GM19239 (cell line): ENCODE data around the gene POLE4.

Experiments
- DNase-seq: peaks from one replicate; pipeline ENCODE4 v3.0.0; 2011; ENCODE audit warnings: low spot score; ENCODE audit not compliant: insufficient read length
- FAIRE-seq: peaks from 2 replicates; lab custom pipeline; 2011; peaks lifted over from hg19 to GRCh38; lab: Jason Lieb, UNC

POLE4 gene, protein sequence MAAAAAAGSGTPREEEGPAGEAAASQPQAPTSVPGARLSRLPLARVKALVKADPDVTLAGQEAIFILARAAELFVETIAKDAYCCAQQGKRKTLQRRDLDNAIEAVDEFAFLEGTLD

DNA sequence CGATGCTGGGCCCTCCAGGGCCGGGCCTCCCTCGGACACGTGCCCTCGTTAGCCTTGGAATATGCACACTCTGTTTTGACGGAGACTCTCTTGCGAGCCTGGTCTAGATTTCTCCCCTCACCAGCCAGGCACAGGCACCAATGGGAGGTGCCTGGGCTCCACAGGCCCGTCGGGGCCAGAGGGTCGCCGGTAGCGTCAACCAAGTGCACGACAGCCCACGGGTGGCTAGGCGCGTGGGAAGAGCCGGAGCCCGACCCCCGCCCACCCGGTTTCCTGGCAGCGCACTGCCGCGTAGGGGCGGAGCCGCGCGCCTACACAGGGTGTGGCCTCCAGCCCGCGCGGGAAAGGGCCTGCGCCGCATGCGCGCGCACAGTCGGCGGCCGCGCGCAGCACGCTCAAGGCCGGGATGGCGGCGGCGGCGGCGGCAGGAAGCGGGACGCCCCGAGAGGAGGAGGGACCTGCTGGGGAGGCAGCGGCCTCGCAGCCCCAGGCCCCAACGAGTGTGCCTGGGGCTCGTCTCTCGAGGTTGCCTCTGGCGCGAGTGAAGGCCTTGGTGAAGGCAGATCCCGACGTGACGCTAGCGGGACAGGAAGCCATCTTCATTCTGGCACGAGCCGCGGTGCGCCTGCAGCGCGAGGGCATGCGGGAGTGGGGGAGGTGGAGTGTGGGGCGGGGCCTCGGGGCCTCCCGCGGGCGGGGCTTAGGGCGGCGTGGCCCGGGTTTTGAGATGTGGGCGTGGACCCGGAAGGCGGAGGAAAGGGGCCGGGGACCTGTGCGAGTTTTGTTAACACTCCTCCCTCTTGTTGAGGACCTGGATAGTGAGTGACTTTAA, at the start of gene POLE4:
Gene POLE4 (plus strand): TSS at position 370 of the 832 bp plus-strand sequence. CDS start 37 bp downstream, at position 407.
- peak; percentile 91 for FAIRE-seq
- DNase-seq: peak; percentile 61

DNA sequence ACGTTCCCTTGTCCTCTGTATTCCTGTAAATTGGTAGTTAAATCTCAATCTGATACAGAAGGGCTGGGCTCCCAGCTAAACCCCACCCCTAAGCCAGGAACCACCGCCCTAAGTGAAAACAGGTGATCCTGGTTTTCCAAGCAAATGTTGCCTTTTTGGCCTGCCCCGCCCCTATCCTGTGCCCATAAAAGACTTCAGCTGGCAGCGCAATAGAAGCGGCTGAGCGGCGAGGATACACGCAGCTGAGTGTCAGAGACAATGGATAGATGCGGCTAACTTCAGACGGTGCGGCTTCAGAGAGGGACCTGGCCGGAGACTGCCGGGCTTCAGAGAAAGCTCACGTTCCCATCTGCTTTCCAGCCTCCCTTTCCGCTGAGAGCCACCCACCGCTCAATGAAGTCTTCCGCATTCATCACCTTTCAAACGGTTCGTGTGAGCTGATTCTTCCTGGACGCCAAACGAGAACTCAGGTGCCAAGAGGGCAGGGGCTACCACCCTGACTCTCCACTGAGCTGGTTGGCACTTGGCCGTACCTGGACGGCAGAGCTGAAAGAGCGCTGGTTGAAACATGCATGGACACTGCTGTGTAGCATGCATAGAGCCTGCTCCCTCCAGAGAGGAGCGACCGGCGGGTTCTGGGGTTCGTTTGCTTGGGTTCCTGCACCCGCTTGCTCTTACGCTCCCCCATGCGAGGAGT, 49.5 kb upstream of the POLE4 start:
- DNase-seq (no peak), FAIRE-seq (no peak)

DNA sequence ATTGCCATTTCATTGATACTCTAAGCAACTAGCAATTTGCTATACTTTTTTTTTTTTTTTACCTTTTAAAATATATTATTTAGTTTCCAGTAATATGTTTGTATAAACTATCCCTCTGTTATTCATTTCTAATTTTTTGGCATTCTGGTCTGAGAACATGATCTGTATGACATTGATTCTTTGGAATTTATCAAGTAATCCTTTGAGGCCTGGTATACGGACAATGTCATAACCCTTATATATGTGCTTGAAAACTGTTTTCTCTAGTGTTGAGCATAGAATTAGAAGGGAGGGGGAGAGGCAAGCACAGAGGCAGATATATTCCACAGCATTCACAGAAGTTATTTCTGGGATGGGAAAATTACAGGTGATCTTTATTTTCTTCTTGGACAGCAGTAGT, 48.2 kb upstream of the POLE4 start:
- FAIRE-seq (no peak), DNase-seq (no peak)

DNA sequence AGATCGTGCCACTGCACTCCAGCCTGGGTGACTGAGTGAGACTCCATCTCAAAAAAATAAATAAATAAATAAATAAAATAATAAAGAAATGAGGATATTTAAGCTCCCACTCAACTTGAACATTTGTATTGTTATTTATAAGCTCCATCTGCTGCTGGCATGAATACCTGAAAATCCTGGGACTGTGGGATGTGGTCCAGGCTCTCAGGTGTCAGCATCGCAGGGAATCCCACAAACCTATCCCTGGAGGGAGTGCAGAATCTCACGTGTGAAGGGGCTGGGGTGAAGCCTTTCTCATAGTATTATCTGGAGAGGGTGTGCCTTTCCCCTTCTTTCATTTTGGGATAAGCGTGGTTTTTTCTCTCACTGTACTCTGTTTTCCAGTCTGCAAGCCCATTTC, 47.4 kb upstream of the POLE4 start:
- DNase-seq (no peak), FAIRE-seq (no peak)

DNA sequence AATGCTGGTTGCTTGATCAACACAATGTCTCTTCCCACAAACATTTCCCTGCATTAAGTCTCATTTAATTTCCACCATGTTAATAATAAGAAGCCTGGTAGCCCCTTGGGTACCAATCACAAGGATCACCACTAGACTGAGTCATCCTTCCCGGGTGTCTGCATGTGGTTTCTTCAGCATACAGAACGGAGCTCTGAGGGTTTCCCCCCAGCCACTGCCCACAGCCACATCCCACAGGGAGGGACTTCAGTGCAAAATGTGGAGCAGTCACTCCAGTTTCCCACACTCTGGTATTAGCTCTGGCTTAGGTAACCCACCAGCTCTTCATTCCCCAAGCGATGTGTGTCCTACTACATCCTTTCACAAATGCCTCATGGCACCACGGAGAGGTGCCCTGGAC, 42.7 kb upstream of the POLE4 start:
- no peak for DNase-seq
- FAIRE-seq: no peak

DNA sequence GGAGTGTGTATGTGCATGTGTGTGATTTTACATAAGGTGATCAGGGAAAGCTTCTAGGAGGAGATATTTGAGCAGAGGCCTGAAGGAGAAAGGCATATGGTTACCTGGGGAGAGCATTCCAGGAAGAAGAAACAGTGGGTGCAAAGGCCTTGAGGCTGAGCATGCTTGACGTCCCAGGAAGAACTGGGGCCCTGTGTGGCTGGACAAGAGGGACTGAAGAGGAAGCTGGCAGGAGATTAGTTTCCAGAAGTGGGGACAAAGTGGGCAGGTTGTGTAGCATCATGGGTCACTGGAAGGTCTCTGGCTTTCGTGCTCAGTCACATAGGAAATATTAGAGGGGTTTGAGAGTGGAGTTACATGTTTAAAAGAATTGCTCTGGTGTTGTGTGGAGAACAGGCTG, 42.0 kb upstream of the POLE4 start:
- FAIRE-seq (no peak), DNase-seq (no peak)

DNA sequence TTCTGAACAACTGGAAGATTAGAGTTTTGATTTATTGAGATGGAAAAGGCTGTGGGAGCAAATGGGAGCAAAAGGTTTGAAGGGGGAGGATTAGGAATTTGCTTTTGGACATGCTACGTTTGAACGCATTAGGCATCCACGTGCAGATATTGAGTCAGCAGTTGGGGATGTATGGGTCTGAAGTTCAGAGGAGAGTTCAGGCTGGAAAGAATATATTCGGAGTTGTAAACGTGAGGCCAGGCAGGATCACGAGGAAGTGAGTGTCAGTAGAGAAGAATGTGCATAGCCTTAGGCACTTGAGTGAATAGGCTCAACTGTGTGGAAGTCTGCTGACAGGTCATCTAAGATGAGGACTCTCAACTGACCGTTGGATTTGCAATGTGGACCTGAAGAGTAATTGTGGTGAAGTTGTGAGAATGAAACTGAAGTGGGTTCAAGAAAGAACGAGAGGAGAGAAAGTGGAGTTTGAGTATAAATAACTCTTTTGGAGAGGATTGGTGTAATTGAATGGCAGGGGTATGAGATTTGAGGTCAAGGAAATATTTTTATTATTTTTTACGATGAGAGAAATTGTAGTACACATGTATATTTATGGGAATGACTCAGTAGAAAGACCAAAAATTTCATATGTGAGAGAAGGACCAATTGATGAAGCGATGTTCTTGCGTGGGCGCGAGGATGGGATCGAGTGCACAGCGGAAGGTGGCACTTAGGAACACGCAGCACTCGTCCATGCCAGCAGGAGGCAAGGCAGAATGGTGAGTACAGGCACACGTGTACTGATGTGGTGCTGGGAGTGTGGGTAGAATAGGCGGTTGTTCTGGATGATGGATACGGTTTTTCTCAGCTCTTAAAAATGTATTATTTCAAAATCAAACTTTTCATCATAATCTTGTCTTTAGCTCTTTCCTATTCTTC, 40.5 kb upstream of the POLE4 start:
- DNase-seq (no peak), FAIRE-seq (no peak)

DNA sequence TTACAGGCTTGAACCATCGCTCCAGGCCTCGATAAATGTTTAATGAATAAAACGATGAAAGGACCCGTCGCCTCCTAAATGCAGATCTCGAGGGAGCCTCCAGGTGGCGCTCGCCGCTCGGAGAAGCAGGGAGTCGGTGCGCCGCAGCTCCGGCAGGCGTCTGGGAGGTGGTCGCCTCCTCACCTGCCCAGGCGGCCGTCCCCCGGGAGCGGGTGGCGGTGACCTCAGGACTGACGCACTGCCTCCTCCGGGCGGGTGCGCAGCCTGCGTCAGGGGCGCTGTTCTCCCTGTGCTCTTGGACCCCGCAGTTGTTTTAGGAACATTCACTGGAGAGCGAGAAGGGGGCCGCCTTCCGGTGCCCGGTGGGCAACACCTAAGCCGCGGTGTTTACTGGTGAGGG, 38.6 kb upstream of the POLE4 start:
- FAIRE-seq: peak; percentile 57
- DNase-seq: peak; percentile 58

DNA sequence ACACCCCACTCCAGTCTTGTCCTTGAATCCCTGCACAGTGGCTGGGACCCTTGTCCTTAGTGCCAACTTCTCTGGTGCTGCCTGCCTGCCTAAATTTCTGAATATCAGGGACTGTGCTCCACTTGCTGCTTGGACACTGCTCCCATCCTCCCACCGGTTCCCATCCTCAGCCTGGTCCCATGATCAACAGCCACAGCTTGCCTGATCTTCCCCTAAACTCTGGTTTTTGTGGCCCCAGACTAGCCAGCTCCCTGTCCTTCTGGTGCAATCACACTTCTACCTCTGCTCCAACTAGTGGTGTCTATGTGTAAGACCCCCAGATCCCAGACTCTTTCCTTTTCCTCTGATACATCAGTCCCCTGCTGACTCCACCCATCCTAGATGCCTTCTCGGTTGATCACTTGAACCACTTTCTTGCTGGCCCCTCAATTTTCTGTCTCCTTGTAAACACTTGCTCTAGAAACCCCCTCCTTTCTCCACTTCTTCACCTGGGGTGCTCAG, 37.2 kb upstream of the POLE4 start:
- no peak for FAIRE-seq

DNA sequence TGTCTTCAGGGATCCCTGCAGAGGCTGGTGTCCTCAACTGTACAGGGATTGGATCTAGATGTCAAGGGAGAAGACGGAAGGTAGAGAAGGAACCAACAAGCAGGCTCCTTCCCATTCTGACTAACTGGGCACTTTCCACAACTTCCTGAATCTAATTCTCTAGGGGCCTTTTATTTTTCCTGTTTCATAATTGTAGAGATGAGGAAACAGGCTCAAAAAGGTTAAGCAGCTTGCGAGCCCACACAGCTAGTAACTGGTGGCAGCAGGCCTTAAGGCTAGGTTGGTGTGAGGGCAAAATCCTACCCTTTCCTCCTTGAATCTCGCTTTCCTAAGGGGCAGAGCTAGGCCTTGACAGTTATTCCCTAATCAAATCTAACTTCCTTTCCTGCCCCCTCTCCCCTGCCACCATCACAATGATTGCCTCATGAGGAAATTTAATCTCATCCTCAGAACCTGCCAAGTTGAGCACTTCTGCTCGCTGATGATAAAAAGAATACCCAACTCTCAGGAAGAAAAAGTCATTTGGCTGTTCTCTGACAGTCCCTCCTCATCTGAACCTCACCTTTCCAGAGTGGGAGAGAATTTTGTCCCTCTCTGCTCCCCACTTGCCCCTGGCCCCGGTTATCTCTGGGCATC, 35.7 kb upstream of the POLE4 start:
- no peak for FAIRE-seq
- DNase-seq: no peak

More for the DNA sequence above, 37.2 kb upstream of the POLE4 start:
- DNase-seq: no peak

DNA sequence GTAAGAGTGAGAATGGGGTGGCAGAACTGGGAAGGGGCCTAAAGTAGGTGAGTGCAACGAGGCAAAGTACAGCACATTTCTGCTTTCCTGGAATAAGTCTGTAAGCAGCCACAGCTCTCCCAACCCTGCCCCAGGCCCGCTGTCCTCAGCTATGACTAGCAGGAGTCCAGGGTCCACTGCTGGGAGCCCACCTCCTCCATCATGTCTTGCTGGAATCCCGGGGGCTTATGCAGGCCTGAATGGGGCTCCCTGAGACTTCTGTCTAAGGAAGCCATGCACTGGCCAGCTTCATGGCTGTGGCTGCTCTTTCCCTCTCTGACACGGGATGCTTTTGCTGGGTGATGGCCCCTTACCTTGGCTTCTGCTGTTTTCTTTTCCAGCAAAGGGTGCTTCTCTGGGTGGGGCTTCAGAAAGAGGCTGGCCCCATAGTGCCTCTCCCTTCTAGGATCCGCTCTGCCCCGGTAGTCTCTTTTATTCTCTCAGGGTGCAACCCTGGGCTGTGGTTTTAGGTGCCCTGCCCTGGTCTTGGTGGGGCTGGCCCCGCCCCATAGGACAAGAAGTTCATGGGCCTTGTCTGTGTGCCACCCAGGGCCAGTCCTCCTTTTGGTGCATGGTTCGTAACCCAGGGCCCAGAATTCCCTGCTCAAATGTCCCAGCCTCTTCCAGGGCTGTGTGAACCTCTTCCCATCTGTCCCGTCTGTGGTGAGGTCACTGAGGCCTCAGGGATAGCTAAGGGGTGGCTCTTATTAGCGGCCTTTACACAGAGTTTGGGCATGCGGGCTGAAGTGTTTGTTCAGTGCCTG, 33.8 kb upstream of the POLE4 start:
- FAIRE-seq: no peak
- DNase-seq: no peak

DNA sequence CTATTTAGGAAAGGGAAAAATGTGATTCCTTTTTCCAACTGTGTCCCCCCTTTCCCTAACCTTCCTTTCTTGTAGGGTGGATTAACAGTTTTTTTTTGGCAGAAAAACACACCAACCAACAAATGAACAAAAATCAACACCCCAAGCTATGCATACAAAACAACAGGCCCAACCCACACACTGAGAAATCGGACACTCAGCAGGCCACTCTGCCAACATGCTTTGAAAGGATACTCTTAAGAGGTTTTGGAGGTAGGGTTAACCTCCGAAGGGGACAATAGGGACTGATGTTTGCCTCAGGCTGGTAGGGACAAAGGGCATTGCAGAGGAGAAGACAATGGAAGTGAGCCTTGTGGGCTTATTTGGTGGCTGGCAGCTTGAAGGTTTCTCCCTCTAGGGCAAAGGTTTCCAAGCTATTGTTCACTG, 33.1 kb upstream of the POLE4 start:
- FAIRE-seq: no peak
- no peak for DNase-seq

DNA sequence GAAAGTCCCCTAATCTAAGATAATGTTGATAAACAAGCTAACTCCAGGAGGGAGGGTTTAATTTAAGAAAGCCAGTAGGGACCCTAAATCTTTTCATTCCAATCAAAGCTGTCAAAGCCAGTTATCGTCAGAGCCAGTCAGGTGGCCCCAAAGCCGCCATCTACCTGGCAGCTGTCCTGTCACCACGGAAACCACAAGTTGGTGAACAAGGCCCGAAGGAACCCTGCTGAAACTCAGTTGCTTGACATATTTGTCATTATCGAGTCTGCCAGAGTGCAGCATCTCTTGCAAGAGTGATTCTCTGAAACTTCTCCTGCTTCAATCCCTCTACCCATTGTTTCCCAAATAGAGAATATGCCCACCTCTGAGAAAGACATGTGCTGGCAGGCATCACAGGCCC, 30.8 kb upstream of the POLE4 start:
- DNase-seq (no peak), FAIRE-seq (no peak)

DNA sequence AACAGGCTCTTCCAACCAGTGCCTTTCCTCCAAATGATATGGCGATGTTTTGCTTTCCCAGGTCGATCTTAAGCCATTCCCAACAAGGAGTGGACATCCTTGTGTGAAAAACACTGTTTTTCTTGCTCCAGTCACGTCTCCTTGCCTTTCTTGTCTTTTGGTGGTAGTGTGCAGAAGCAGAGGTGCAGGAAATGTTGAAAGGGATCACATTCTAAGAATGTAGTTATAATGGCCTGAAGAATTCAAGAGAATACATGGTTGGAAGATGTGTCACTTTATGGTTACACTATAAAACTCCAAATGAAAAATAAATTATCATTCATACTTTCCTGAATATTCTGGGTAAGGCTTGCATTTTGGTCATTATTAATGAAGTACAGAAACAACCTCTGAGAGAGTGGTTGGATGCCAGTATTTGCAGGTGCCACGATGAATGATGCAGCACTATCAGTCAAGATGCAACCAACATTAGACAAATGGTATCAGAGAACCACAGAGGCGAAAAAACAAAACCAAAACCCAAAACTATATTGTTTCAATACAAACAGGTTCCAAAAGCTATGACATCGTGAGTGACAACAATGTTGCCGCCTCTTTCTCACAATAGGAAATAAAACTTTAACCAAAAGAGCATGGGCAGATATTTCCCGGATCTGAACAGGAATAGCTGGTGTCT, 27.5 kb upstream of the POLE4 start:
- DNase-seq (no peak), FAIRE-seq (no peak)

DNA sequence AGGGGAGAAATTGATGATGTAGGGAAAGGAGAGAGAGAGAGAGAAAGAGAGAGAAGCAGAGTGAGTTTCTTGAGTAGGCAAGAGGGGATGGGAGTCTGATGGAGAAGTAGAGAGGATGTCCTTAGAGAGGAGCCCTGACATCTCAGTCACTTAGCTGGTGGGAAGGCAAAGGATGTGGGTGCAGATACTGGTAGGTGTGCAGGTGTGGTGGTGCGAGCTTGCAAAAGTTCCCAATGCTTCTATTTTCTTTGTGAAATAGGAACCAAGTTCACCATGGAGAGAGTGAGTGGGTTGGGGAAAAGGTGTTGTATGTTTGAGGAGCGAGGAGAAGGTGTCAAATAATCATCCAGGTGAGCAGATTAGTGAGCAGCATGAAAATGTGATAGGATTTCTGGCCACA, 26.5 kb upstream of the POLE4 start:
- no peak for DNase-seq
- FAIRE-seq: no peak

DNA sequence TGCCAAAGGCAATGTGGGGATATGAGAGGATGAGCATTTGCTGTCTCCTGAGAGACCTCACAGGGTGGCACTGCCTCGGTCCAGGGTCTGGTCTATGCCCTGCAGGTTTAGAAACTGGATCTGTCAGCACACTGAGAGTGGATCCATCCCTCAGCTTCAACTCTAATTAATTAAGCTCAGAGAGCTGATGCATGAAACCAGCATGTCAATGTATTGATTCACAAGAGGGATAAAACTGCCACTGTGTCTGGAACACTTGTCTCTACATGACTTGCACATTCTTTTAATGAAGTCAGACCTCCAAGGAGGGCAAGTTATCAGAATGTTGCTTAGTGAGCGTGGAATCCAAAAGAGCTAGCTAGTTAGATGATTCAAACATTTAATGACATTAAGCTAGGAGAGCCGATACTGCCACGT, 22.5 kb upstream of the POLE4 start:
- FAIRE-seq: no peak
- no peak for DNase-seq

DNA sequence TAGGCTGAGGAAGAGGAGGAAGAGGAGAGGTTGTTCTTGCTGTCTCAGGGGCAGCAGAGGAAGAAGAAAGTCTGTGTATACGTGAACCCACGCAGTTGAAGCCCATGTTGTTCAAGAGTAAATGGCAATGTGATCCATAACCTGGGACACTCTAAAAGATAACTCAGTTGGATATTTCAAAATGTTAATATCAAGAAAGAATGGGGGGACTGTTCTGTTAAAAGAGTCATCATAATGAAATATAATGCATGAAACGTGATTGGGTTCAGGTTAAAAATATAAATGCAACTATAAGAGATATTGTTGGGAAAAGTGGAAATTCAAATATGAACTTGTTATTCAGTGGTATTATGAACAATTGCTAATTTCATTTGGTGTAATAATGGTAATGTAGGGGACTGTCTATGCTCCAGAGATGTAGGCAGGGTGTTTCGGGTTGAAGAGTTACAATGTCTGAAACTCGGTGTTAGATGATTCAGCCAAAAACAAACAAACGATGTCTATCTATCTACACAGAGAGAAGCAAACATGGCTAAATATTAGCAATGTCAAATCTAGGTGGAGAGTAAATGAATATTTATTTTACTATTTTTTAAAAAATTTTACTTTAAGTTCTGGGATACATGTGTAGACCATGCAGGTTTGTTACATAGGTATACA, 21.1 kb upstream of the POLE4 start:
- no peak for FAIRE-seq

DNA sequence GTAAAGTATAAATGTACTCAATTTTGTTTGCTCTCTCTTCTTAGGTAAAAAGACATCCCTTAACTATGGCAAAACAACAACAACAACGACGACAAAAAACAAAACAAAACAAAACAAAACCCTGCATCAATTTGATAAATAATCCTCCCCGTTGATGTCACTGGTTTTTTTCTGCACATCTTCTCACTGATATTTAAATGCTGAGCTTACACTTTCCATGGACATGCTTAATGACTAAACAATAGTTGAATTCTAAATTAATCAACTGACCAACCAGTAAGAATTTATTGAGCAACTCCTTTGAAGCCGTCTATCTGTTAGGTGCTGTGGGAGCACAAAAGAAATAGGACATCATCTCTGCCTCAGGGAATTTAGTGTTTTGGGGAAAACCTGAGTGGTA, 20.2 kb upstream of the POLE4 start:
- DNase-seq: no peak
- FAIRE-seq: no peak

More for the DNA sequence above, 21.1 kb upstream of the POLE4 start:
- DNase-seq: no peak
